Astrocyte (in vitro differentiated cells and primary cell): Measurements from ENCODE around the gene CMSS1. TPM values are rescaled to one million over a fixed set of nuclear protein-coding genes. Genes with fewer than 3 reads are reported as not detected.

Source experiments
- DNase-seq: peaks from one replicate; pipeline ENCODE4 v3.0.0-alpha.2; 2010; ENCODE audit warnings: low read depth
- FAIRE-seq: peaks from 2 replicates; lab custom pipeline; 2011; peaks lifted over from hg19 to GRCh38; lab: Jason Lieb, UNC
- H2AFZ ChIP-seq: 2 replicates; pipeline ENCODE4 v1.6.0; 2012; ENCODE audit warnings: low read depth, low read length, inconsistent platforms
- H3K27ac ChIP-seq: 2 replicates; pipeline ENCODE4 v1.5.1; 2011; ENCODE audit warnings: low read depth, low read length, inconsistent platforms
- H3K27me3 ChIP-seq: 2 replicates; pipeline ENCODE4 v1.6.0; 2011; ENCODE audit warnings: low read length, inconsistent platforms; ENCODE audit not compliant: insufficient read depth
- H3K36me3 ChIP-seq: 2 replicates; pipeline ENCODE4 v1.5.1; 2011; ENCODE audit warnings: low read length, inconsistent platforms; ENCODE audit not compliant: insufficient read depth
- H3K4me1 ChIP-seq: 2 replicates; pipeline ENCODE4 v1.5.1; 2011; ENCODE audit warnings: low read length, inconsistent platforms; ENCODE audit not compliant: insufficient read depth
- H3K4me2 ChIP-seq: 2 replicates; pipeline ENCODE4 v1.6.0; 2012; ENCODE audit warnings: low read length, inconsistent platforms
- H3K4me3 ChIP-seq: 2 replicates; pipeline ENCODE4 v1.5.1; 2011; ENCODE audit warnings: low read depth, mild to moderate bottlenecking, low read length, inconsistent platforms; ENCODE audit not compliant: insufficient read depth
- H3K79me2 ChIP-seq: 2 replicates; pipeline ENCODE4 v1.6.0; 2012; ENCODE audit warnings: mild to moderate bottlenecking, low read length, inconsistent platforms; ENCODE audit not compliant: insufficient read depth
- H3K9ac ChIP-seq: 2 replicates; pipeline ENCODE4 v1.6.0; 2012; ENCODE audit warnings: mild to moderate bottlenecking, low read length, inconsistent platforms
- H3K9me3 ChIP-seq: 2 replicates; pipeline ENCODE4 v1.5.1; 2012; ENCODE audit warnings: low read depth, mild to moderate bottlenecking, low read length, inconsistent platforms; ENCODE audit not compliant: insufficient read depth
- H4K20me1 ChIP-seq: 2 replicates; pipeline ENCODE4 v1.6.0; 2012; ENCODE audit warnings: low read length, inconsistent platforms; ENCODE audit not compliant: insufficient read depth
- H3K27ac Mint-ChIP-seq: one replicate; pipeline ENCODE4 v1.8.0; 2021; ENCODE audit warnings: mild to moderate bottlenecking, mixed read lengths; ENCODE audit not compliant: unreplicated experiment
- H3K27me3 Mint-ChIP-seq: one replicate; pipeline ENCODE4 v1.8.0; 2021; ENCODE audit warnings: low read depth, mixed read lengths; ENCODE audit not compliant: unreplicated experiment
- H3K36me3 Mint-ChIP-seq: one replicate; pipeline ENCODE4 v1.8.0; 2021; ENCODE audit warnings: low read depth, mixed read lengths; ENCODE audit not compliant: unreplicated experiment
- H3K4me1 Mint-ChIP-seq: one replicate; pipeline ENCODE4 v1.8.0; 2021; ENCODE audit warnings: low read depth, mixed read lengths; ENCODE audit not compliant: unreplicated experiment
- H3K4me3 Mint-ChIP-seq: one replicate; pipeline ENCODE4 v1.8.0; 2021; ENCODE audit warnings: mild to moderate bottlenecking, moderate library complexity, mixed read lengths; ENCODE audit not compliant: unreplicated experiment
- H3K9me3 Mint-ChIP-seq: one replicate; pipeline ENCODE4 v1.8.0; 2021; ENCODE audit warnings: mild to moderate bottlenecking, mixed read lengths; ENCODE audit not compliant: unreplicated experiment
- CTCF ChIP-seq: IDR thresholded peaks from 2 replicates; pipeline ENCODE4 v1.5.1; 2011; ENCODE audit warnings: low read depth, mild to moderate bottlenecking, inconsistent platforms, low read length, moderate library complexity; ENCODE audit not compliant: insufficient read depth
- EZH2 ChIP-seq: IDR thresholded peaks from 2 replicates; pipeline ENCODE4 v1.6.1; 2012; ENCODE audit warnings: mild to moderate bottlenecking, low read length, inconsistent platforms; ENCODE audit not compliant: insufficient read depth
- total RNA-seq: library from RNA; stranded (reverse); gene quantifications from 2 replicates; pipeline ENCODE4 v1.2.1, GENCODE V29; 2021

Gene CMSS1
- total RNA-seq, 1 donor from 2014 or later: 12.5 TPM

GRCh38 chr3:99774467-99774866, 43.2 kb upstream of the CMSS1 start:
- Mint-ChIP-seq H3K36me3 (peaks cover 2% of the 10 kb centered on the region), H3K27me3 (no peaks in the 10 kb centered on the region), H3K27ac (peak overlapping the region; percentile 91), H3K4me3 (no peak overlapping the region), H3K9me3 (no peaks in the 10 kb centered on the region), H3K4me1 (peaks cover 52% of the 10 kb centered on the region)
- H3K79me2 ChIP-seq: no peaks in the 10 kb centered on the region
- peak; percentile 80 for FAIRE-seq
- H3K27ac ChIP-seq: no peak overlapping the region
- H3K4me2 ChIP-seq: no peak overlapping the region
- DNase-seq: peak; percentile 84
- no peak overlapping the region for H2AFZ ChIP-seq
- no peak overlapping the region for H3K4me3 ChIP-seq
- H3K36me3 ChIP-seq: peaks cover 3% of the 10 kb centered on the region
- no peaks in the 10 kb centered on the region for H3K9me3 ChIP-seq
- TF ChIP-seq EZH2 (no peak), CTCF (no peak)
- peaks cover 12% of the 10 kb centered on the region for H3K4me1 ChIP-seq
- no peaks in the 10 kb centered on the region for H3K27me3 ChIP-seq
- H4K20me1 ChIP-seq: no peaks in the 10 kb centered on the region
- H3K9ac ChIP-seq: no peak overlapping the region

GRCh38 chr3:99776516-99777209, 41.0 kb upstream of the CMSS1 start:
- H3K4me3 Mint-ChIP-seq: no peak overlapping the region
- TF ChIP-seq EZH2: no peak
- TF ChIP-seq CTCF: no peak
- FAIRE-seq: no peak

GRCh38 chr3:99777210-99777549, 40.5 kb upstream of the CMSS1 start:
- no peak overlapping the region for H3K9ac ChIP-seq
- H2AFZ ChIP-seq: no peak overlapping the region
- H3K27me3 ChIP-seq: no peaks in the 10 kb centered on the region
- no peaks in the 10 kb centered on the region for H4K20me1 ChIP-seq
- DNase-seq (no peak), FAIRE-seq (peak; percentile 32)
- Mint-ChIP-seq H3K36me3 (peaks cover 2% of the 10 kb centered on the region), H3K4me3 (no peak overlapping the region), H3K27me3 (no peaks in the 10 kb centered on the region), H3K27ac (peak overlapping the region; percentile 92), H3K9me3 (no peaks in the 10 kb centered on the region), H3K4me1 (peaks cover 71% of the 10 kb centered on the region)
- H3K79me2 ChIP-seq: no peaks in the 10 kb centered on the region
- H3K9me3 ChIP-seq: no peaks in the 10 kb centered on the region
- H3K4me1 ChIP-seq: peaks cover 33% of the 10 kb centered on the region
- H3K4me2 ChIP-seq: no peak overlapping the region
- H3K4me3 ChIP-seq: no peak overlapping the region
- H3K36me3 ChIP-seq: peaks cover 3% of the 10 kb centered on the region
- TF ChIP-seq EZH2: no peak
- no peak overlapping the region for H3K27ac ChIP-seq

More at GRCh38 chr3:99776516-99777209, 41.0 kb upstream of the CMSS1 start:
- Histone ChIP-seq H3K79me2 (no peaks in the 10 kb centered on the region), H3K9ac (no peak overlapping the region), H2AFZ (no peak overlapping the region), H3K9me3 (no peaks in the 10 kb centered on the region), H3K27ac (no peak overlapping the region), H3K4me2 (peak overlapping the region; percentile 15), H4K20me1 (no peaks in the 10 kb centered on the region), H3K4me1 (peaks cover 28% of the 10 kb centered on the region), H3K4me3 (no peak overlapping the region), H3K27me3 (no peaks in the 10 kb centered on the region), H3K36me3 (peaks cover 3% of the 10 kb centered on the region)
- peak; percentile 74 for DNase-seq
- H3K4me1 Mint-ChIP-seq: peaks cover 70% of the 10 kb centered on the region
- H3K36me3 Mint-ChIP-seq: peaks cover 2% of the 10 kb centered on the region
- H3K27me3 Mint-ChIP-seq: no peaks in the 10 kb centered on the region
- peak overlapping the region; percentile 92 for H3K27ac Mint-ChIP-seq
- H3K9me3 Mint-ChIP-seq: no peaks in the 10 kb centered on the region
